HFFc6 (cell line): ENCODE measurements around the gene NOS1AP. TPM values are rescaled to one million over a fixed set of nuclear protein-coding genes. Genes with fewer than 3 reads are reported as not detected.

Source experiments
- DNase-seq: peaks from one replicate; pipeline ENCODE4 v3.0.0-alpha.2; 2018
- H3K27ac Mint-ChIP-seq: 2 replicates; pipeline ENCODE4 v1.8.0; 2020; ENCODE audit warnings: mild to moderate bottlenecking, mixed read lengths
- H3K27me3 Mint-ChIP-seq: 2 replicates; pipeline ENCODE4 v1.8.0; 2021; ENCODE audit warnings: mild to moderate bottlenecking, moderate library complexity, mixed read lengths; ENCODE audit not compliant: insufficient read depth
- H3K36me3 Mint-ChIP-seq: 2 replicates; pipeline ENCODE4 v1.8.0; 2021; ENCODE audit warnings: low read depth, mixed read lengths
- H3K4me1 Mint-ChIP-seq: 2 replicates; pipeline ENCODE4 v1.8.0; 2020; ENCODE audit warnings: low read depth, mixed read lengths
- H3K4me3 Mint-ChIP-seq: 2 replicates; pipeline ENCODE4 v1.8.0; 2020; ENCODE audit warnings: mild to moderate bottlenecking, moderate library complexity, mixed read lengths
- H3K9me3 Mint-ChIP-seq: 2 replicates; pipeline ENCODE4 v1.8.0; 2020; ENCODE audit warnings: mild to moderate bottlenecking, mixed read lengths
- total RNA-seq, 6 experiments: library from RNA; stranded (reverse); fragmentation: NEBNext Ultra II Directional; extraction: Animal tissue kit (Norgen Biotek cat#: 25700); gene quantifications; 2 replicates in 1 of 6; 3 replicates in 5 of 6; pipeline ENCODE4 v1.2.3, GENCODE V29; 2021
- TF ChIP-seq, protein P1 (sequence below): fragments of 200-600 bp; sonication (generic); IDR thresholded peaks from 2 replicates; pipeline ENCODE4 v1.5.0; 2021; ENCODE audit warnings: antibody characterized with exemption, mild to moderate bottlenecking

The NOS1AP gene
- total RNA-seq, 6 experiments from 2014 or later, result 0.11 to 0.62 (median 0.29) TPM

GRCh38 chr1:162240577-162240976 lies 171.1 kb downstream of the NOS1AP start:
- H3K4me3 Mint-ChIP-seq, result no peak overlapping the region
- no peaks in the 10 kb centered on the region for H3K9me3 Mint-ChIP-seq
- TF ChIP-seq, protein P1, sequence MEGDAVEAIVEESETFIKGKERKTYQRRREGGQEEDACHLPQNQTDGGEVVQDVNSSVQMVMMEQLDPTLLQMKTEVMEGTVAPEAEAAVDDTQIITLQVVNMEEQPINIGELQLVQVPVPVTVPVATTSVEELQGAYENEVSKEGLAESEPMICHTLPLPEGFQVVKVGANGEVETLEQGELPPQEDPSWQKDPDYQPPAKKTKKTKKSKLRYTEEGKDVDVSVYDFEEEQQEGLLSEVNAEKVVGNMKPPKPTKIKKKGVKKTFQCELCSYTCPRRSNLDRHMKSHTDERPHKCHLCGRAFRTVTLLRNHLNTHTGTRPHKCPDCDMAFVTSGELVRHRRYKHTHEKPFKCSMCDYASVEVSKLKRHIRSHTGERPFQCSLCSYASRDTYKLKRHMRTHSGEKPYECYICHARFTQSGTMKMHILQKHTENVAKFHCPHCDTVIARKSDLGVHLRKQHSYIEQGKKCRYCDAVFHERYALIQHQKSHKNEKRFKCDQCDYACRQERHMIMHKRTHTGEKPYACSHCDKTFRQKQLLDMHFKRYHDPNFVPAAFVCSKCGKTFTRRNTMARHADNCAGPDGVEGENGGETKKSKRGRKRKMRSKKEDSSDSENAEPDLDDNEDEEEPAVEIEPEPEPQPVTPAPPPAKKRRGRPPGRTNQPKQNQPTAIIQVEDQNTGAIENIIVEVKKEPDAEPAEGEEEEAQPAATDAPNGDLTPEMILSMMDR, result no peak
- DNase-seq, result no peak
- no peaks in the 10 kb centered on the region for H3K36me3 Mint-ChIP-seq
- H3K27ac Mint-ChIP-seq, result no peak overlapping the region
- peaks cover 25% of the 10 kb centered on the region for H3K27me3 Mint-ChIP-seq
- H3K4me1 Mint-ChIP-seq, result peaks cover 13% of the 10 kb centered on the region

DNA sequence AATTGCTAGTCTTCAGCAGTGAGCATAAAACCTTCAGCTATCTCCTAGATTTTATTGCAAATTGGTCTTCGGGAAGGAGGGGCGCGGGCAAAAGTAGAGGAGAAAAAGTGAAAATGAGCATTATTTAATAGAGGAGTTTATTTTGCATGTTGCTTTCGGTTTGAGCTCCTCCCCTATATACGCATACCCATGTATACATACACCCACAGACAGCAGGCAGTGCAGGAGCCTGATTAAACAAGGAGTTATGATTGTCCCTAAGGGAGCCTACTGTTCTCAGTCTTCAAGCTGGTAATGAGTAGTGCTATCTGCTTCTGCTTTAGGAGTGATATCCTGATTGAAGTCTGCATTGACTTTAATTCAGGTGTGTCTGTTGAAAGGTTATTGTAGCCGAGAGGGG lies 173.3 kb downstream of the NOS1AP start:
- Mint-ChIP-seq H3K4me3 (no peak overlapping the region), H3K27ac (no peak overlapping the region), H3K36me3 (no peaks in the 10 kb centered on the region), H3K9me3 (no peaks in the 10 kb centered on the region), H3K27me3 (peaks cover 32% of the 10 kb centered on the region), H3K4me1 (no peaks in the 10 kb centered on the region)
- TF ChIP-seq, protein P1, result no peak
- no peak for DNase-seq

DNA sequence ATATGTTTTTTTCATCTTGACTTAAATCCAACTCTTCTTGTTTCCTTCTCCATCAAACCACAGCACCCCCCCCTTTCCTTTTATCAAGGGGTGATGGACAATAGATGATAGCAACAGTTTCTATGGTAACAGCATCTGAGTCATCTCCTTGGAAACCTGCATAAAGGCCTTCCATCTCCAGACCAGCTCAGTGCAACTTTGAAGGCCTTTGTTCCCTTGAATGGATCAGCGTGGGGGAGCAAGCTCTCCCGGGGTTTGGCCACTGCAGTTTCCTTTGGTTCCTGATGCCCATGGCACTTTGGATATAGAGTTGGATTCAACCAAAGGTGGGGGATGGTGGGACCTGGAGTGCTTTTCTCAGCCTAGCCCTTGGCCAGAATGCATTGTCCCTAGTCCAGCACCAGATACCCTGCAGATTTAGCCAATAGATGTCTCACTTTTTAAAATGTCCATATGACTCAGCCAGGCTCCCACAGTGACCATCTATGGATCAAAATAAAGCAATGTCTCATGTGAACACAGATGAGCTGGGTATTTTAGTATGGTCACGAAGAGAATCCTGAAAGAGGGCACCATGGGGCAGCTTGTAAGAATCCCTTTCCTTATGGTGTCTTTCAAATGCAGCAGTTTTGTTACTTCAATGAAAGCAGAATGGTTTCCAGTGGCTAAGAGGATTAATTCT lies 179.5 kb downstream of the NOS1AP start:
- Mint-ChIP-seq H3K27me3 (peaks cover 13% of the 10 kb centered on the region), H3K9me3 (no peaks in the 10 kb centered on the region), H3K36me3 (no peaks in the 10 kb centered on the region), H3K4me3 (no peak overlapping the region), H3K4me1 (no peaks in the 10 kb centered on the region), H3K27ac (no peak overlapping the region)
- DNase-seq, result no peak
- TF ChIP-seq, protein P1, result no peak

- H3K27ac Mint-ChIP-seq, result no peak overlapping the region
Observed at GRCh38 chr1:162250004-162250730, 180.7 kb downstream of the NOS1AP start.

GRCh38 chr1:162251102-162251501 lies 181.6 kb downstream of the NOS1AP start:
- H3K9me3 Mint-ChIP-seq, result no peaks in the 10 kb centered on the region
- no peak for DNase-seq
- H3K27ac Mint-ChIP-seq, result no peak overlapping the region
- no peaks in the 10 kb centered on the region for H3K36me3 Mint-ChIP-seq
- H3K4me3 Mint-ChIP-seq, result no peak overlapping the region
- TF ChIP-seq, protein P1, result no peak
- H3K4me1 Mint-ChIP-seq, result no peaks in the 10 kb centered on the region
- peaks cover 10% of the 10 kb centered on the region for H3K27me3 Mint-ChIP-seq

More at GRCh38 chr1:162250004-162250730, 180.7 kb downstream of the NOS1AP start:
- peaks cover 12% of the 10 kb centered on the region for H3K27me3 Mint-ChIP-seq
- DNase-seq, result no peak
- H3K9me3 Mint-ChIP-seq, result no peaks in the 10 kb centered on the region
- TF ChIP-seq, protein P1, result no peak
- no peaks in the 10 kb centered on the region for H3K36me3 Mint-ChIP-seq
- H3K4me1 Mint-ChIP-seq, result no peaks in the 10 kb centered on the region
- no peak overlapping the region for H3K4me3 Mint-ChIP-seq
